Activated CD4-positive, alpha-beta T cell treated with anti-CD3 and anti-CD28 coated beads, Interleukin-2, amount 10 ng/mL, durations not matched to agents 24 days and 14 days (primary cell): ENCODE results near the gene ARMC7. TPM values are rescaled to one million over a fixed set of nuclear protein-coding genes. Genes with fewer than 3 reads are reported as not detected.
A peak's percentile ranks its signal among the peaks of the same experiment; 100 is the strongest.

Experiments
- DNase-seq: peaks from one replicate; pipeline ENCODE4 v3.0.0; 2022
- H3K27ac Mint-ChIP-seq: one replicate; pipeline ENCODE4 v1.8.0; 2022; ENCODE audit warnings: mild to moderate bottlenecking, mixed read lengths
- H3K27me3 Mint-ChIP-seq: one replicate; pipeline ENCODE4 v1.8.0; 2022; ENCODE audit warnings: mixed read lengths
- H3K36me3 Mint-ChIP-seq: one replicate; pipeline ENCODE4 v1.8.0; 2022; ENCODE audit warnings: low read depth, mild to moderate bottlenecking, mixed read lengths
- H3K4me1 Mint-ChIP-seq: one replicate; pipeline ENCODE4 v1.8.0; 2021; ENCODE audit warnings: mixed read lengths
- H3K4me3 Mint-ChIP-seq: one replicate; pipeline ENCODE4 v1.8.0; 2022; ENCODE audit warnings: mild to moderate bottlenecking, moderate library complexity, mixed read lengths
- H3K9me3 Mint-ChIP-seq: one replicate; pipeline ENCODE4 v1.8.0; 2021; ENCODE audit warnings: mixed read lengths
- intact Hi-C: fragments of 100-400 bp; cut with micrococcal nuclease; formaldehyde crosslinking; loops from one replicate; pipeline ENCODE4 v1.15.1; 2023
- total RNA-seq: library from RNA; stranded (reverse); gene quantifications from 2 replicates; pipeline ENCODE4 v1.2.3, GENCODE V29; 2022

Gene ARMC7
- total RNA-seq: 11.2 and 12.0 TPM in 2 replicates

DNA sequence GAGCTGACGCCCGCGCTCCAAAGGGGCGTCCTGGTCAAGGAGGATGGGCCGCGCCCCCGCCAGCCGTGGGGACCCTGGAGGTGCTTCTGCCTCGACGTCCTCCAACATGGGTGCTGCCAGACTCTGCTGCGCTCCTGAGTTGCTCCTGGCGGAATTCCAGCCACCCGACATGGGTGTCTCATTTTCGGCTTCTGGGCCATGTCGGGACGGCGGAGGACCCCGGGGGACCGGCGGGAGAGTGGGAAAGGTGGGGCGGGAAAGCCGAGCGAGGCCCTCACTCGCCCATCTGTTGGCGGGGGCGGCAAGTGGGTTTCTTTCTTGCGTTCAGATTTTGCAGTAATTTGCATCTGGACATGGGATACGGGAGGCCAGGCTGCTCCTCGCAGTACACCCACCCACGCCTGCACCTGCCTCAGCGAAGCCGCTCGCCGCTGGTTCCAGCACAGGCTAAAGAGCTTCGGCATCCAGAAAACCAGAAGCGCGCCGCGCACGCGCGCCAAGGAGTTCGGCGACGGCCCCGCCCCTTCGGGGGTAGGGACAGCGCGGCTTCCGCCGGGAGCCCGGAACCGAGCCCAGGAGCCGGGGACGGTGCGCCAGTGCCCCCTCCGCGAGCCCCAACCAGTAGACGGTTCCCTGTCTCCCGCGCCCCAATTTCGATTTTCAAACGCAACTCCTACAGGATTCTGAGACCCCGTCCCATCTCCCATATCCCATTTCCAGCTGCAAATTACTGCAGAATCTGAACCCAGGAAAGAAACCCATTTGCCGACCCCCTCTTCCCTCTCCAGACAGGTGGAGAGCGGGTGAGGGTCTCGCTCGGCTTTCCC lies at the start of gene ARMC7:
ARMC7 (plus strand) TSS at position 563 of the 827 bp plus-strand sequence. CDS start 320 bp downstream, outside the sequence.
- Mint-ChIP-seq H3K4me1 (peaks cover 31% of the 10 kb centered on the region), H3K27me3 (no peaks in the 10 kb centered on the region), H3K27ac (peak within 1 kb of the TSS; percentile 83), H3K36me3 (peaks cover 11% of the 10 kb centered on the region), H3K4me3 (peak within 1 kb of the TSS; percentile 94), H3K9me3 (no peaks in the 10 kb centered on the region)
- intact Hi-C loops: loop anchor here (2.0 to 10.0 kb wide), 4 partner anchors 23 to 145 kb away; partner anchors contain the start of genes ATP5PD, JPT1, KCTD2 and SLC16A5
- peak; percentile 99 for DNase-seq

DNA sequence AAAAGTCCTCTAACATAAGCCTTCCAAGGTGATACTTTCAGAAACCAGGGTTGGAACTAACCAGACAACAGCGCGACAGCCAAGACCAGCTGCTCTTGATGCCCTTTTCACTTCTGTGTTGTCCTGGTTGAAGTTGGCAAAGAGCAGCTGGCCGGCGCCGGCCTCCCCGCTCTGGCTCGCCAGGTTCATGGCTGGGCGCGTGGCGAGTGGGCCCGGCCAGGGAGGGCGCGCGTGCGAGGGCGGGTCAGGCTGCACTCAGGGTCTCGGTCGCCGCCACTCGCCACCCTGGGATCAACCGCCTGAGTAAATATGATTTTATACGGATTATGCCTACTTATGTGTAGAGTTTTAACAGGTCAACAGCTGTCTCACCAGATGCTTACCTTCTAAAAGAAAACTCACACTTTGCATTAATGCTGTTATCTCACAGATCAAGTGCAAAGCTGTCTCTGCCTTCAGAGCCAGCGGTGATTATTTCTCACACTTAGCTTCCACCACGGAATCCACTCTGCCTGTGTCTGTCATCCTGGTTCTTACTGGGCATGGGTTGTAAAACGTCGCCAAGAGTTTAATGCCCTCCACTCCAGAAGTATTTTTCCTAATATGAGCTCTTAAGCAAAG lies 49.2 kb upstream of the ARMC7 start:
- Mint-ChIP-seq H3K9me3 (no peaks in the 10 kb centered on the region), H3K4me1 (peaks cover 16% of the 10 kb centered on the region), H3K4me3 (no peak overlapping the region), H3K36me3 (peaks cover 45% of the 10 kb centered on the region), H3K27me3 (no peaks in the 10 kb centered on the region), H3K27ac (no peak overlapping the region)
- DNase-seq: no peak
- intact Hi-C loops: no loop called here

GRCh38 chr17:75061055-75061438 lies 48.7 kb upstream of the ARMC7 start:
- no peak overlapping the region for H3K4me3 Mint-ChIP-seq
- no peak for DNase-seq
- peaks cover 19% of the 10 kb centered on the region for H3K4me1 Mint-ChIP-seq
- H3K27me3 Mint-ChIP-seq: no peaks in the 10 kb centered on the region
- H3K36me3 Mint-ChIP-seq: peaks cover 43% of the 10 kb centered on the region
- H3K9me3 Mint-ChIP-seq: no peaks in the 10 kb centered on the region
- no peak overlapping the region for H3K27ac Mint-ChIP-seq
- intact Hi-C loops: no loop called here

- H3K27ac Mint-ChIP-seq: no peak overlapping the region
- no peak for DNase-seq
- no peaks in the 10 kb centered on the region for H3K9me3 Mint-ChIP-seq
- intact Hi-C loops: no loop called here
- H3K27me3 Mint-ChIP-seq: no peaks in the 10 kb centered on the region
- peaks cover 38% of the 10 kb centered on the region for H3K36me3 Mint-ChIP-seq
- peaks cover 19% of the 10 kb centered on the region for H3K4me1 Mint-ChIP-seq
- no peak overlapping the region for H3K4me3 Mint-ChIP-seq
Observed at GRCh38 chr17:75061618-75062017, 48.2 kb upstream of the ARMC7 start.

- intact Hi-C loops: no loop called here
- no peaks in the 10 kb centered on the region for H3K9me3 Mint-ChIP-seq
- H3K4me1 Mint-ChIP-seq: peaks cover 25% of the 10 kb centered on the region
- H3K27me3 Mint-ChIP-seq: no peaks in the 10 kb centered on the region
- H3K4me3 Mint-ChIP-seq: no peak overlapping the region
- DNase-seq: no peak
- H3K27ac Mint-ChIP-seq: no peak overlapping the region
- H3K36me3 Mint-ChIP-seq: peaks cover 37% of the 10 kb centered on the region
Observed at GRCh38 chr17:75063201-75063600, 46.6 kb upstream of the ARMC7 start.

DNA sequence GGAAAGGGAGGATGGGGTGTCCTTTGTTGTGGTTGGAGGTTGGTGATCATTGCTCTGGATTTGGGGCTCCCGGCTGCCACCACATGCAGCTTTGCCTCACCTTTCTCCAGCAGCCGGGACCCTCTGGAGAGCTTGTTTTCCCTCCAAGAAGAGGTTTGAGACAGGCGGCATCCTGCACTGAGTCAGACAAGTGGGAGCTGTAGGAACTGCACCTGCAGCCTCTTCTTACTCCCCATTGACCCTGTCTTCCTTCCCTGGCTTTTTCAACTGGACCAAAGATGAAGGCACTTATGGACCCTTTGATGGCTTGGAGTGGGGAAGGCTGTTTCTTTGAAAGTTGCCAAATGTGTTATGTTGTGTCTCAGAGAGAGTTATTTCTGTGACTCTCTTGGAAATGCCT lies 46.1 kb upstream of the ARMC7 start:
- no peak overlapping the region for H3K4me3 Mint-ChIP-seq
- no peaks in the 10 kb centered on the region for H3K9me3 Mint-ChIP-seq
- no peaks in the 10 kb centered on the region for H3K27me3 Mint-ChIP-seq
- peaks cover 26% of the 10 kb centered on the region for H3K4me1 Mint-ChIP-seq
- no peak overlapping the region for H3K27ac Mint-ChIP-seq
- DNase-seq: no peak
- intact Hi-C loops: no loop called here
- H3K36me3 Mint-ChIP-seq: peaks cover 37% of the 10 kb centered on the region

DNA sequence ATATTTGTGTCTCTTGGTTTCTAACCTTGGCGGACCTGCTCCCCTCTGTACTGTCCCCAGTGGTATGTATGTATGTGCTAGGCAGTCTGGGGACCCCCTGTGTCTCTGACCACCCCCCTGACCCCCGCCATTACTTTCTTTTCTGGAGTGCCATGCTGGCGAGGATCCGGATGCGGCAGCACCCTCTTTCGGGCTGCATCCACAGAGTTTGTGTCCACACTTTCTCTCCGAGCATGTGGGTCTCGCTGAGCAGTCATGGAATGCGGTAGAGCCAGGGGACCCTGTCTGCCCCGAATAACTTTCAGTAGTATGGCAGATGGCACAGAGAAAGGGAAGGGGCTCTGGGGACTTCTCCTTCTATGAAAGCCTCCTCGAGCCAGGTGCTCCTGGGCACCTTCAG lies 45.7 kb upstream of the ARMC7 start:
- Mint-ChIP-seq H3K9me3 (no peaks in the 10 kb centered on the region), H3K4me3 (no peak overlapping the region), H3K36me3 (peaks cover 37% of the 10 kb centered on the region), H3K27me3 (no peaks in the 10 kb centered on the region), H3K4me1 (peaks cover 29% of the 10 kb centered on the region), H3K27ac (no peak overlapping the region)
- intact Hi-C loops: no loop called here
- no peak for DNase-seq

GRCh38 chr17:75064460-75064859 lies 45.3 kb upstream of the ARMC7 start:
- Mint-ChIP-seq H3K36me3 (peaks cover 37% of the 10 kb centered on the region), H3K9me3 (no peaks in the 10 kb centered on the region), H3K27ac (no peak overlapping the region), H3K4me1 (peaks cover 29% of the 10 kb centered on the region), H3K4me3 (no peak overlapping the region), H3K27me3 (no peaks in the 10 kb centered on the region)
- intact Hi-C loops: no loop called here
- no peak for DNase-seq

DNA sequence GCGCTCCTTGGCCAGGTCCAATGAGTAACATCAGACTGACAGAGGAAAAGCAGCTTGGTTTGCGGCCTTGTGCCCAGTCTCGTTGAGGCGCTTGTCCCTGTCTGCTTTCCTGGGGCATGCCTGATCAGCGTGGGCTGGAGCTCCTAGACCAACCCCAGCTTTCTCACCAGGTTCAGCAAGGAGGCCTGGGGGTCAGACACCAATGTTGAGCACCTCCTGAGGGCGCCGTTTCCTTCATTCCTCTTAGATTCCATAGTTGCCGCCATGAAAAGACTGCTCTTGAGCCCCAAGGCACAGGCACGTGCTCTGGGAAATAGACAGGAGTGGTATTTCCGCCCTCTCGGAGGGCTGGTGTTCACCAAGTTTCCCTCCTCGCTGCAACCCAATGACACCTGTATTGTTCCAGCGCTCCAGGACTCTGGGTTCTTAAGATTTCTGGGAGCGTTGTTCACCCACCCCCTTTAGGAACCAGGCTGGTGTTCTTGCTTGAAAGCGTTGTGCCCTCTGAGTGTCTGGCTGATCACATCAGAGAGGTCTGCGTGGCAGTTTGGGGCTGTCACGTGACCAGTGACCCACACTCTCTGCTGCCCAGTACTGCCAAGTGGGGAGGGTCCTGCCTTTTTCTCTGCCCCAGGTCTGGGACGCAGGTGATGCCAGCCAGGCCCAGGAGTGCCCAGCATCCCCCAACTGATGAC lies 44.8 kb upstream of the ARMC7 start:
- intact Hi-C loops: loop anchor here (5.0 kb wide), 1 partner anchor 142 kb away; the partner anchor contains the start of gene NUP85
- H3K4me1 Mint-ChIP-seq: peaks cover 28% of the 10 kb centered on the region
- H3K27ac Mint-ChIP-seq: peak overlapping the region; percentile 62
- H3K27me3 Mint-ChIP-seq: no peaks in the 10 kb centered on the region
- no peak for DNase-seq
- peaks cover 33% of the 10 kb centered on the region for H3K36me3 Mint-ChIP-seq
- no peaks in the 10 kb centered on the region for H3K9me3 Mint-ChIP-seq
- H3K4me3 Mint-ChIP-seq: no peak overlapping the region

- peaks cover 29% of the 10 kb centered on the region for H3K36me3 Mint-ChIP-seq
- peak overlapping the region; percentile 62 for H3K27ac Mint-ChIP-seq
- peak; percentile 65 for DNase-seq
- intact Hi-C loops: loop anchor here (5.0 kb wide), 1 partner anchor 142 kb away; the partner anchor contains the start of gene NUP85
- peak overlapping the region; percentile 28 for H3K4me3 Mint-ChIP-seq
- peaks cover 28% of the 10 kb centered on the region for H3K4me1 Mint-ChIP-seq
- H3K27me3 Mint-ChIP-seq: no peaks in the 10 kb centered on the region
- H3K9me3 Mint-ChIP-seq: no peaks in the 10 kb centered on the region
Observed at GRCh38 chr17:75065562-75066151, 44.1 kb upstream of the ARMC7 start.

DNA sequence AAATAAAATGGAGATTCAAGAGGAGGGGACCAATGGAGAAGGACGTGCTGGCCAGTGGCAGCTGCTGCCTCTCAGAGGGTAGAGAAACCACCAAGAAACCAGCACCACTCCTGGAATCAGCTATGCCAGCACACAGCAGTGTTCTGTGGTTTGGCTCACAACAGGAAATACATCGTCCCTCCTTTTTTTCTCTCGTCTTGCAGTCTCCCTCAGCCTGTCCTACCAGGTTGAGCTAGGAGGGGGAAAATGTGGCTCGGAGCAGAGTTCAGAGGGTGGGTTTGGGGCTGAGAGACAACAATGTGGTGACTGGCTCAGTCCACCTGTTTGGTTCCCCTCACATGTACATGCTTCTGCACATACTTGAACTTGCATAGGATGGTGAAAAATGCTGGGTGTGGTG lies 41.9 kb upstream of the ARMC7 start:
- no peaks in the 10 kb centered on the region for H3K27me3 Mint-ChIP-seq
- peak; percentile 82 for DNase-seq
- intact Hi-C loops: loop anchor here (5.0 kb wide), 1 partner anchor 139 kb away; the partner anchor contains the start of gene NUP85
- peak overlapping the region; percentile 90 for H3K27ac Mint-ChIP-seq
- H3K36me3 Mint-ChIP-seq: peaks cover 18% of the 10 kb centered on the region
- peaks cover 28% of the 10 kb centered on the region for H3K4me1 Mint-ChIP-seq
- peak overlapping the region; percentile 63 for H3K4me3 Mint-ChIP-seq
- H3K9me3 Mint-ChIP-seq: no peaks in the 10 kb centered on the region

- intact Hi-C loops: loop anchor here (5.0 kb wide), 1 partner anchor 139 kb away; the partner anchor contains the start of gene NUP85
Observed at GRCh38 chr17:75068750-75069149, 41.0 kb upstream of the ARMC7 start.

DNA sequence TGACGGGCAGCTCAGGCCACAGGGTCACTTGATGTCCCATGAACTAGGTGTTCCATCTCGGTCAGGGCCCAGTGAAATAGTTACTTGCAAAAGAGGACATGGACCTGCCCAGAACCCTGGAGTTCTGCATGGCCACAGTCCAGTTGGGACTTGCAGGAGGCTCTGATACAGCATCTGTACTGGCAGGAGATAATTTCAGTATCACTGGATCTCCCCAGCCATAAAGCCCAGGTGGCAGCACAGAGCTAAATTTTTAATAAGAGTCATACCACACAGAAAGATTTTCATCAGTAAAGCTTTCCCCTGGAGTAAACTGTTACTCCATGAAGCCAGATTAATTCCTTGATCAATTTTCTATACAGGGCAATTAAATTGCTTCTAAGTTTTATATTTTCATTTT lies 40.0 kb upstream of the ARMC7 start:
- intact Hi-C loops: loop anchor here (5.0 kb wide), 1 partner anchor 138 kb away; the partner anchor contains the start of gene NUP85
- H3K4me1 Mint-ChIP-seq: peaks cover 28% of the 10 kb centered on the region
- no peaks in the 10 kb centered on the region for H3K27me3 Mint-ChIP-seq
- no peak overlapping the region for H3K4me3 Mint-ChIP-seq
- DNase-seq: no peak
- no peak overlapping the region for H3K27ac Mint-ChIP-seq
- H3K36me3 Mint-ChIP-seq: peaks cover under 1% of the 10 kb centered on the region
- H3K9me3 Mint-ChIP-seq: no peaks in the 10 kb centered on the region

More at GRCh38 chr17:75068750-75069149, 41.0 kb upstream of the ARMC7 start:
- no peaks in the 10 kb centered on the region for H3K9me3 Mint-ChIP-seq
- H3K27me3 Mint-ChIP-seq: no peaks in the 10 kb centered on the region
- no peak for DNase-seq
- H3K36me3 Mint-ChIP-seq: peaks cover 10% of the 10 kb centered on the region
- peaks cover 28% of the 10 kb centered on the region for H3K4me1 Mint-ChIP-seq
- peak overlapping the region; percentile 58 for H3K27ac Mint-ChIP-seq
- H3K4me3 Mint-ChIP-seq: no peak overlapping the region
